ENCODE results near the gene CLDN3. TPM values are rescaled to one million over a fixed set of nuclear protein-coding genes. Genes with fewer than 3 reads are reported as not detected.

The CLDN3 gene
- total RNA-seq, 4 donors from 2014 or later, result 672 to 1,662 (median 1,512) TPM

- no peaks in the 10 kb centered on the region for H3K9me3 ChIP-seq
- H3K4me3 ChIP-seq, result no peak overlapping the region
- peak; percentile 84 for DNase-seq
- in situ Hi-C loops (cut with MboI; ENCODE audit: low pct_ligation_motif_present in 1 of 4, low pct_unique_long_range_greater_than_20kb in 1 of 4, low sequenced_read_pairs in 3 of 4), result no loop called here
- H3K36me3 ChIP-seq, result no peaks in the 10 kb centered on the region
- peak overlapping the region; percentile 80 to 91 (median 88) for H3K27ac ChIP-seq
- H3K4me1 ChIP-seq, result peaks cover 0 to 26% (median 19%) of the 10 kb centered on the region in 4 donors
- TF ChIP-seq POLR2A (IDR thresholded peaks at IDR 0.05), result peak; percentile 85
- no peak for TF ChIP-seq CTCF (IDR thresholded peaks at IDR 0.05)
- peak; percentile 61 to 89 (median 87) for TF ChIP-seq POLR2AphosphoS5 (IDR thresholded peaks at IDR 0.05)
- peak; percentile 88 for TF ChIP-seq EP300 (IDR thresholded peaks at IDR 0.05; ENCODE audit: low read depth)
- WGBS, 2 donors (ENCODE audit: low coverage in 1 of 2), result 44% methylated on average over 3 of the region's 7 CpGs; no CpG with 5 or more reads in 1 of the 2 donors
- intact Hi-C loops (cut with DNase I; ENCODE audit: low total_unique reads), result no loop called here
- H3K27me3 ChIP-seq, result no peaks in the 10 kb centered on the region
Observed at GRCh38 chr7:73758581-73759138, 11.4 kb downstream of the CLDN3 start.

DNA sequence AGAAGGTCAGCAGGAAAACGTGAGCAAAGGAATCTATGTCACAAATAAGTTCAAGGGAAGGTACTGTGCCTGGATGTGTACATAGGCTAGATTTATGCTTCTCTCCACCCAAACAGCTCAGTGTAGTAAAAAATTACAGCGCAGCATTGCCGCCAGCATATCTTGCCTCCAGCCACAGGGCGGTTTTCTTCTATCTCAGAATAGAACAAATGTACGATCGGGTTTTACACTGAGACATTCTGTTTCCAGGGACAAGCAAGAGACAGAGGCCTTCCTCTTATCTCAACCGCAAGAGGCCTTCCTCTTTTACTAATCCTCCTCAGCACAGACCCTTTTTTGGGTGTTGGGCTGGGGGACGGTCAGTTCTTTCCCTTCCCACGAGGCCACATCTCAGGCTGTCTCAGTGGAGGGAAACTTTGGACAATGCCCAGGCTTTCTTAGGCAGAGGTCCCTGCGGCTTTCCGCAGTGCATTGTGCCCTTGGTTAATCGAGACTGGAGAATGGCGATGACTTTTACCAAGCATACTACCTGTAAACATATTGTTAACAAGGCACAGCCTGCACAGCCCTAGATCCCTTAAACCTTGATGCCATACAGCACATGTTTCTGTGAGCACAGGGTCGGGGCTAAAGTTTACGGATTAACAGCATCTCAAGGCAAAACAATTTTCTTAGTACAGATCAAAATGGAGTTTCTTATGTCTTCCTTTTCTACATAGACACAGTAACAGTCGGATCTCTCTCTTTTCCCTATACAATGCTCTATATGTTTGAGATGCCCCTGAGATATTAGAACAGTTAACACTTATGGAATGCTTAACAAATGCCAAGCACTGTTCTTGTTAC is 19.9 kb downstream of the CLDN3 start:
- Histone ChIP-seq H3K4me3 (no peak overlapping the region), H3K27me3 (no peaks in the 10 kb centered on the region), H3K9me3 (no peaks in the 10 kb centered on the region), H3K4me1 (peaks cover 7 to 44% (median 18%) of the 10 kb centered on the region in 4 donors), H3K36me3 (no peaks in the 10 kb centered on the region), H3K27ac (peak overlapping the region; percentile 74 to 85 (median 84))
- WGBS, 2 donors (ENCODE audit: low coverage in 1 of 2), result 63 to 64% methylated on average over 16 of the region's 16 CpGs
- intact Hi-C loops (cut with DNase I; ENCODE audit: low total_unique reads), result no loop called here
- peak; percentile 66 for DNase-seq
- peak; percentile 26 for TF ChIP-seq POLR2A (IDR thresholded peaks at IDR 0.05)
- TF ChIP-seq CTCF (IDR thresholded peaks at IDR 0.05), result peak in 2 of 5 experiments; percentile 29 to 32
- TF ChIP-seq POLR2AphosphoS5 (IDR thresholded peaks at IDR 0.05), result peak in 2 of 3 donors; percentile 32 to 34
- TF ChIP-seq EP300 (IDR thresholded peaks at IDR 0.05; ENCODE audit: low read depth), result no peak
- in situ Hi-C loops (cut with MboI; ENCODE audit: low pct_ligation_motif_present in 1 of 4, low pct_unique_long_range_greater_than_20kb in 1 of 4, low sequenced_read_pairs in 3 of 4), result no loop called here

GRCh38 chr7:73746378-73746777 is 23.7 kb downstream of the CLDN3 start:
- Histone ChIP-seq H3K4me1 (peaks cover 17 to 63% (median 39%) of the 10 kb centered on the region in 4 donors), H3K27me3 (no peaks in the 10 kb centered on the region), H3K9me3 (no peaks in the 10 kb centered on the region), H3K36me3 (no peaks in the 10 kb centered on the region), H3K4me3 (no peak overlapping the region), H3K27ac (peak overlapping the region; percentile 1 to 55 (median 15))
- DNase-seq, result no peak
- in situ Hi-C loops (cut with MboI; ENCODE audit: low pct_ligation_motif_present in 1 of 4, low pct_unique_long_range_greater_than_20kb in 1 of 4, low sequenced_read_pairs in 3 of 4) (no loop called here), intact Hi-C loops (cut with DNase I; ENCODE audit: low total_unique reads) (no loop called here)
- TF ChIP-seq CTCF (IDR thresholded peaks at IDR 0.05), result no peak
- TF ChIP-seq POLR2A (IDR thresholded peaks at IDR 0.05), result no peak
- no peak for TF ChIP-seq EP300 (IDR thresholded peaks at IDR 0.05; ENCODE audit: low read depth)
- TF ChIP-seq POLR2AphosphoS5 (IDR thresholded peaks at IDR 0.05), result no peak
- WGBS, 2 donors (ENCODE audit: low coverage in 1 of 2), result 54% methylated on average over 4 of the region's 4 CpGs; no CpG with 5 or more reads in 1 of the 2 donors
